GM21825 (cell line): ENCODE results near the gene LYAR.

Experiments used
- ATAC-seq: cut with Tn5 transposase; IDR thresholded peaks from one replicate; pipeline ENCODE4 v1.9.1; 2021; ENCODE audit warnings: mild to moderate bottlenecking, moderate library complexity; ENCODE audit not compliant: unreplicated experiment

Gene LYAR

DNA sequence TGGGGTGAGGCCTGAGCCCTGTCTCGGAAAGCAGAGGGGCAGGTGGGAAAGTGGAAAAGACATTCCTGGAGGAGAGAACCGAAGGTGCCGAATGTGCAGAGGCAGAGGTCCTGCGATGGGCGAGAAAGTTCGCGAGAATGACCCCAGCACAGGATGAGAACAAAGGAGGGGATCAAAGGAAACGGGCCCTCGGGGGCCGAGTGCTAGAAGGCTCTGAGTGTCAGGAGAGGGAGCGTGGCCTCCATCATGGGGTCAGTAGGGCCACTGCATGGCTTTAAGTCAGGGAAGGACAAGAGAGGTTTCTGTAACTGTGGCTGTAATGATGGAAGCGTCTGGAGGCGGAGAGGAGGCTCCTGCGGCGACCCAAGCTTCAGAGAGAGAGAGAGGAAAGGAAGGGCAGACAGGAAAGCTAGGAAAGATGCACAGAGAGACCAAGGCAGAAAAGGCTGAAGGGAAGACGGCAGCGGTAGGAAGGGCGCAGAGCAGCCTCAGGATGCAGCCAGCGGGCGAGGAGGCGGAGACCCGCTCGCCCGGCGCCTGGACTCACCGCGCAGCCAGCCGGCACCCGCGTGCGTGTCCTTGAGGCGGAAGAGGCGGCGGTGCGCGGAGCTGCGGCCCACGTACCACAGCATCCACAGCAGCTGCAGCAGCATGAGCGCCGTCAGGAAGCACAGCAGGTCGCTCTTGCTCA is 63.9 kb downstream of the LYAR start:
- no peak for ATAC-seq
